Measurements from ENCODE around the gene TMSB15C.

TMSB15C gene

GRCh38 chrX:104108955-104109354, 32.9 kb upstream of the TMSB15C start:
- no peak for DNase-seq (ENCODE audit: low spot score)
- no peak for TF ChIP-seq CTCF (IDR thresholded peaks at IDR 0.05; ENCODE audit: borderline replicate concordance, control extremely low read depth, extremely low read depth, insufficient read depth, missing control alignments)
- in situ Hi-C loops (cut with MboI; ENCODE audit: low sequenced_read_pairs, unreplicated experiment) = loop anchor here (25.0 kb wide), 2 partner anchors 97 to 272 kb away; partner anchors contain the start of genes H2BW1 and RAB9B

GRCh38 chrX:104105330-104106262, 29.6 kb upstream of the TMSB15C start:
- DNase-seq (ENCODE audit: low spot score) = no peak
- in situ Hi-C loops (cut with MboI; ENCODE audit: low sequenced_read_pairs, unreplicated experiment) = loop anchor here (25.0 kb wide), 2 partner anchors 93 to 268 kb away; partner anchors contain the start of genes H2BW1 and RAB9B
- TF ChIP-seq CTCF (IDR thresholded peaks at IDR 0.05; ENCODE audit: borderline replicate concordance, control extremely low read depth, extremely low read depth, insufficient read depth, missing control alignments) = no peak

GRCh38 chrX:104104676-104105075, 28.6 kb upstream of the TMSB15C start:
- in situ Hi-C loops (cut with MboI; ENCODE audit: low sequenced_read_pairs, unreplicated experiment) = loop anchor here (25.0 kb wide), 2 partner anchors 92 to 267 kb away; partner anchors contain the start of genes H2BW1 and RAB9B
- no peak for TF ChIP-seq CTCF (IDR thresholded peaks at IDR 0.05; ENCODE audit: borderline replicate concordance, control extremely low read depth, extremely low read depth, insufficient read depth, missing control alignments)
- DNase-seq (ENCODE audit: low spot score) = no peak

DNA sequence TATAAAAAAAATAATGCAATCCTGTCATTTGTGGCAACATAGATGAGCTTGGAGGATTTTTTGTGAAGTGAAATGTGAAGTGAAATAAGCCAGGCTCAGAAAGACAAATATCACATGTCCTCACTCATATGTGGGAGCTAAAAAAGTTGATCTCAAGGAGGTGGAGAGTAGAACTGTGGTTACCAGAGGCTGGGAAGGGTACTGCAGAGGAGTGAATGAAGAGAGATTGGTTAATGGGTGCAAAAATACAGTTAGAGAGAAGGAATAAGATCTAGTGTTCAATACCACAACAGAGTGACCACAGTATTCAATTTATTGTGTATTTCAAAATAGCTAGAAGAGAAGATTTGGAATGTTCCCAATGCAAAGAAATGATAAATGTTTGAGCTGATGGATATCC, 22.9 kb upstream of the TMSB15C start:
- in situ Hi-C loops (cut with MboI; ENCODE audit: low sequenced_read_pairs, unreplicated experiment) = no loop called here
- TF ChIP-seq CTCF (IDR thresholded peaks at IDR 0.05; ENCODE audit: borderline replicate concordance, control extremely low read depth, extremely low read depth, insufficient read depth, missing control alignments) = no peak
- DNase-seq (ENCODE audit: low spot score) = no peak

GRCh38 chrX:104098151-104098808, 22.2 kb upstream of the TMSB15C start:
- peak; percentile 38 for DNase-seq (ENCODE audit: low spot score)
- in situ Hi-C loops (cut with MboI; ENCODE audit: low sequenced_read_pairs, unreplicated experiment) = no loop called here
- peak; percentile 41 for TF ChIP-seq CTCF (IDR thresholded peaks at IDR 0.05; ENCODE audit: borderline replicate concordance, control extremely low read depth, extremely low read depth, insufficient read depth, missing control alignments)

GRCh38 chrX:104085919-104086318, 9.9 kb upstream of the TMSB15C start:
- in situ Hi-C loops (cut with MboI; ENCODE audit: low sequenced_read_pairs, unreplicated experiment) = no loop called here
- no peak for DNase-seq (ENCODE audit: low spot score)
- TF ChIP-seq CTCF (IDR thresholded peaks at IDR 0.05; ENCODE audit: borderline replicate concordance, control extremely low read depth, extremely low read depth, insufficient read depth, missing control alignments) = no peak

All from GM13976 (cell line).